ENCODE data around the gene TSC22D3. TPM values are rescaled to one million over a fixed set of nuclear protein-coding genes. Genes with fewer than 3 reads are reported as not detected.
"Not testable (repeated sequence)": the region's sequence is repeated elsewhere in the genome, so short reads cannot be mapped to it uniquely, and the experiment has no call there.

TSC22D3 gene
- total RNA-seq (297 and 320 TPM in 2 replicates), polyA plus RNA-seq (235 and 253 TPM in 2 replicates)

- peak within 1 kb of the TSS; percentile 36 for H3K4me3 ChIP-seq
- no peaks in the 10 kb centered on the region for H3K36me3 ChIP-seq
- no peaks in the 10 kb centered on the region for H3K27me3 ChIP-seq
- no peak for TF ChIP-seq CTCF (IDR thresholded peaks at IDR 0.05; ENCODE audit: low read depth, low read length)
- no peak within 1 kb of the TSS for H3K27ac ChIP-seq
- DNase-seq (ENCODE audit: low read depth in 1 of 2, low spot score in 1 of 2) = peak; percentile 83 to 94
- no peaks in the 10 kb centered on the region for H3K9me3 ChIP-seq (ENCODE audit: low read depth)
- peaks cover 18% of the 10 kb centered on the region for H3K4me1 ChIP-seq (ENCODE audit: low read depth)
These were observed at the start of gene TSC22D3 for GRCh38 chrX:107775734-107776511. Gene TSC22D3 (minus strand): TSS chrX:107775787. CDS start chrX:107775419, 368 bp downstream.

GRCh38 chrX:107823456-107823855, 47.9 kb upstream of the TSC22D3 start:
- peaks cover 6% of the 10 kb centered on the region for H3K27me3 ChIP-seq
- peaks cover 10% of the 10 kb centered on the region for H3K4me1 ChIP-seq (ENCODE audit: low read depth)
- no peak overlapping the region for H3K4me3 ChIP-seq
- no peak overlapping the region for H3K27ac ChIP-seq
- TF ChIP-seq CTCF (IDR thresholded peaks at IDR 0.05; ENCODE audit: low read depth, low read length) = no peak
- H3K9me3 ChIP-seq (ENCODE audit: low read depth) = no peaks in the 10 kb centered on the region
- no peaks in the 10 kb centered on the region for H3K36me3 ChIP-seq
- peak in 1 of 2 donors; percentile 89 for DNase-seq (ENCODE audit: low read depth in 1 of 2, low spot score in 1 of 2)

- no peak for TF ChIP-seq CTCF (IDR thresholded peaks at IDR 0.05; ENCODE audit: low read depth, low read length)
- no peak overlapping the region for H3K4me3 ChIP-seq
- no peak for DNase-seq (ENCODE audit: low read depth in 1 of 2, low spot score in 1 of 2)
- H3K27me3 ChIP-seq = peaks cover 6% of the 10 kb centered on the region
- H3K4me1 ChIP-seq (ENCODE audit: low read depth) = peaks cover 10% of the 10 kb centered on the region
- no peaks in the 10 kb centered on the region for H3K36me3 ChIP-seq
- H3K27ac ChIP-seq = no peak overlapping the region
- H3K9me3 ChIP-seq (ENCODE audit: low read depth) = no peaks in the 10 kb centered on the region
These were observed 47.5 kb upstream of the TSC22D3 start for GRCh38 chrX:107823042-107823441.

- no peak for DNase-seq (ENCODE audit: low read depth in 1 of 2, low spot score in 1 of 2)
- H3K36me3 ChIP-seq = no peaks in the 10 kb centered on the region
- TF ChIP-seq CTCF (IDR thresholded peaks at IDR 0.05; ENCODE audit: low read depth, low read length) = no peak
- H3K4me1 ChIP-seq (ENCODE audit: low read depth) = no peaks in the 10 kb centered on the region
- H3K27ac ChIP-seq = no peak overlapping the region
- H3K9me3 ChIP-seq (ENCODE audit: low read depth) = no peaks in the 10 kb centered on the region
- H3K4me3 ChIP-seq = no peak overlapping the region
- peaks cover 6% of the 10 kb centered on the region for H3K27me3 ChIP-seq
These were observed 43.4 kb upstream of the TSC22D3 start for GRCh38 chrX:107818900-107819521.

GRCh38 chrX:107810053-107810452, 34.5 kb upstream of the TSC22D3 start:
- DNase-seq (ENCODE audit: low read depth in 1 of 2, low spot score in 1 of 2); H3K27me3 ChIP-seq; H3K36me3 ChIP-seq; H3K4me3 ChIP-seq; H3K4me1 ChIP-seq (ENCODE audit: low read depth); H3K27ac ChIP-seq; H3K9me3 ChIP-seq (ENCODE audit: low read depth): not testable (repeated sequence)

- no peak for DNase-seq (ENCODE audit: low read depth in 1 of 2, low spot score in 1 of 2)
- Histone ChIP-seq H3K27ac (no peak overlapping the region), H3K27me3 (no peaks in the 10 kb centered on the region), H3K4me1 (ENCODE audit: low read depth) (no peaks in the 10 kb centered on the region), H3K9me3 (ENCODE audit: low read depth) (no peaks in the 10 kb centered on the region), H3K36me3 (no peaks in the 10 kb centered on the region), H3K4me3 (no peak overlapping the region)
- TF ChIP-seq CTCF (IDR thresholded peaks at IDR 0.05; ENCODE audit: low read depth, low read length) = no peak
These were observed 29.6 kb upstream of the TSC22D3 start for GRCh38 chrX:107805179-107805578.
